Measurements from ENCODE around the gene CCDC57.

The CCDC57 gene

DNA sequence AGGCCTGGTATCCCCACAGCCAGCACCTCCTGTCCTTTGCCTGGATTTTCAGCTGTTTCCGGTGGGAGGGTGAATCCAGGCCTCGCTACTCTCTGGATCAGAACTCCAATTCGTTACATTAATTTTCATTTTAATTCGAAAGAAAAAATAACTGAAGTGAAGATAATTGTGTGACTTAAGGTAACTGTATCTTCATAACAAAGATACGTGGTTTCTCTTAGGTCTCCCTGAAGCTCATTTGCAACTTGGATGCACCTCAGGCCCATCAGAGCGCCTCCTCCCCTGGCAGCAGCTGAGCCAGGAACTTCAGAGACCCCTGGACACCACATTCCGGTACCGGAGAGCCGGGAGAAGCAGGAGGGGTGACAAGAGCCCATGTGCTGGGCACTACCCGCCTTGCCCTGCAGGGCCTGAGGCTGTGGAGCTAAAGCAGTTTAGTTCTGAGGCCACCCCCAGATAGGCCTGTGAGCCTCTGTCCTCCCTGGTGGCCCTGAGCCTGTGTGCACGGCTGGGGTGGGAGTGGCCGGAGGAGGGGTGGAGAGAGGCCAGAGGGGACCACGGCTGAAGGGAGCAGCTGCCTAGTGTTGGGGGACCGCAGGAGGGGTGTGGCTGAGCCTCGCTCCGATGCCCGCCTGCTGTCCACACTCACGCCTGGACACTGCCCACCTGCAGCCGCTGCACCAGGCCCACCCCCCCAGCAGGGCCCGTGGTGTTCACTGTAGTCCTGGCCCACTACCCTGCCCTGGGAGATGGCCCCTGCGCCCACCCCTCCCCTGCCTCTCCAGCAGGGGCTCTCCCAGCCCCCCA is 135.7 kb downstream of the CCDC57 start:
- no peak for DNase-seq

DNA sequence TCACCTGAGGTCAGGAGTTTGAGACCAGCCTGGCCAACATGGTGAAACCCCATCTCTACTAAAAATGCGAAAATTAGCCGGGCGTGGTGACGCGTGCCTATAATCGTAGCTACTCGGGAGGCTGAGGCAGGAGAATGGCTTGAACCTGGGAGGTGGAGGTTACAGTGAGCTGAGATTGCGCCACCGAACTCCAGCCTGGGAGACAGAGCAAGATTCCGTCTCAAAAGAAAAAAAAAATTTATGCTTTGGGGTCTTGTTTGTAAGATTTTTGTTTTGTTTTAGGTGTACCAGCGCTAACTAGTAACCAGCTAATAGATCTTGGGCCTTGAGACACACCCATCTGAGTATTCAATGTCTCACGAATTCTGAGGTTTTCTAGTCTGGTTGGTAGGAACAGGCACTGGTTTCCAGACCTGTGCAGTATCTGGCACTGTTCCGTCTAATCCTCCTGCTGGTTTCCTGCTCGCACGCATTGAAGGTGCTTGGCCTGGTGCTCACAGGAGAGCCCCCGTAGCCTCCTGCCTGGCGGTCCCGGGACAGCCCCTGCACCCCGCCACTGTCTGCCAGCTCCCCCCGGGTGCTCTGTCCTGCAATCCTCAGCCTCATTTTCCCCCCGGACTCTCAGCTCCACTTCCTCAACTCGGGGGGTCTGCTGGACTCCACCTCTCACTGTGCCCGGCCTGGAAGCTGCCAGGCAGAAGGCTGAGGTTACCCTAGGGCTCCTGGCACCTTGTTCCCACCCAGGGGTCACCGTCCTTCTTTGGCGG is 136.4 kb downstream of the CCDC57 start:
- DNase-seq = no peak

DNA sequence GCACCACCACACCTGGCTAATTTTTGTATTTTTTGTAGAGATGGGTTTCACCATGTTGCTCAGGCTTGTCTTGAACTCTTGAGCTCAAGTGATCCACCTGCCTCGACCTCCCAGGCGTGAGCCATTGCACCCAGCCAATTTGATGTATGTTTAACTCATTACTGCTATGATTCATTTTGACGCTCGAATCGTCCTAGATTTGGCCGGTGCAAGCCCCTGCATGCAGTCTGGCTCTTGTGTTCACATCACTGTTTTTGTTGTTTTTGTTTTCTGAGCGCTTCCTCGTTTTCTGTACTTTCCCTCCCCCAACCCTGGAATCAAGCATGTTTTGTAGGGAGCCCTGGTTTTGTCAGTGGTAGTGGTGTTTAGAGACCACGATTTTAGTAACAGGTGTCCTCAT is 139.2 kb downstream of the CCDC57 start:
- no peak for DNase-seq

GRCh38 chr17:82072827-82073226 is 139.8 kb downstream of the CCDC57 start:
- DNase-seq = no peak

GRCh38 chr17:82070611-82071010 is 142.0 kb downstream of the CCDC57 start:
- no peak for DNase-seq

- DNase-seq = no peak
Measured at GRCh38 chr17:82065638-82066303, 146.9 kb downstream of the CCDC57 start, which contains the start of gene DUS1L. DUS1L (minus strand) TSS chr17:82065804; CDS start chr17:82065059, 745 bp downstream.

DNA sequence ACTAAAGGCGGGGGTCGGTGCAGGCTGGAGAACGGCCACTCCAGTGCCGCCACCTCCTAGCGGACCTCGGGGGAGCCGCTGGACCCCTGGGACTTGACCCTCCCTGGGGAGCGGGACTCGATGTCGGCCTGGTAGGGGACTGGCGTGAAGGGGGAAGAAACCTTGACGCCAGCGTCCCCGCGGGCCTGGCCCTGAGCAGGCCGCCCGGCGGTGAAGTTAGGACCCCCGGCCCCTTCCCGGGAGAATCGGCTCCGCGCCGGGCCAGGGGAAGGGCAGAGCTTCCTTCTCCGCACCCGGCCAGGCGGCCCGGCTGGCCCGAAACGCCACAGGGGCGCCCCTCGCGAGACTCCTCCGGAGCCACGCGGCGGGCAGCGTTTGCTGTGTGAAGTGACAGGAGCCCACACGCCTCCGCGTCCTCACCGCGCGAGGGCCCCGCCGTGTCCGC is 147.4 kb downstream of the CCDC57 start:
- DNase-seq = no peak

- DNase-seq = no peak
Measured at GRCh38 chr17:82064433-82065192, 148.0 kb downstream of the CCDC57 start.

- no peak for DNase-seq
Measured at GRCh38 chr17:82063424-82064415, 148.9 kb downstream of the CCDC57 start.

- DNase-seq = no peak
Measured at GRCh38 chr17:82062984-82063368, 149.7 kb downstream of the CCDC57 start.

DNA sequence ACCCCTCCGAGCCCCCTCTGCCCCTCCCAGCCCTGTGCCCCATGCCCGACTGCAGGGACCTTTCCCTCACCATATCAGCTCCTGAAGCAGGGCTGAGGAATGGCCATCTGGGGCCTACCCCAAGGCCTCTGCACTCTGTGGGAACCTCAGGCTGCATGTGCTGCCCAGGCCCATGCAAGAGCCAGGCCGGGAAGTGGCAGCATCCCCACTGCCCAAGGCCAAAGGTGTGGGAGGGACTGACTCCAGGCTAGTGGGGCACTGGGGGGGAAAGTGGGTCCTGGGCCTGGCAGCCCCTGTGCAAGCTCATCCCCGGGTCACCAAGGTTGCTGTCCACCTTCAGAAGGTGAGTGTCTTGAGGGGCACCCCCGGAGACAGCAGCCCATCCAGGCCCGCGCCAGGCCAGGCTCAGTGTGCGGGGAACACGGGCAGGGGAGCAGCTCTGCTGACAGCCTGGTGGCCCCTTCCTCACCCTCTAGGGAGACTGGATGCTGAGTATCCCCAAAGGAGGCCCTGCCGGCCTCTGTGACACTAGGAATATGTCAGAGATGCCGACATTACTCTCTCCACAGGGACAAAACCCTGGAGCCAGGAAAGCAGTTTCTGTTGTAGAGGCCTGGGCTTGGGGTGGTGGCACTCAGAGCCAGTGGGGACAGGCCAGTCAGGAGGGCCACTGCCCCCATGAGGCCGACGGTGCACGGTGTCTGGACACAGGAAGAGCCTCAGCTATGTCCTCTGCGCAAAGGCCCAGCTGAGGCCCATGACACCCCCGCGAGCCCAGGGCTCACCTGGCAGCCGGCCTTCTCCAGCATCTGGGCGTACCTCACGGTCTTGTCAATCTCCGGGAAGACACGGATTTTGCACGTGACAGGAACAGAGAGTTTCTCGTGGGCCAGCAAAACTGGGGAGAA is 150.3 kb downstream of the CCDC57 start:
- no peak for DNase-seq

GRCh38 chr17:82061047-82061925 is 151.4 kb downstream of the CCDC57 start:
- no peak for DNase-seq

- no peak for DNase-seq
Measured at GRCh38 chr17:82060614-82061013, 152.0 kb downstream of the CCDC57 start.

DNA sequence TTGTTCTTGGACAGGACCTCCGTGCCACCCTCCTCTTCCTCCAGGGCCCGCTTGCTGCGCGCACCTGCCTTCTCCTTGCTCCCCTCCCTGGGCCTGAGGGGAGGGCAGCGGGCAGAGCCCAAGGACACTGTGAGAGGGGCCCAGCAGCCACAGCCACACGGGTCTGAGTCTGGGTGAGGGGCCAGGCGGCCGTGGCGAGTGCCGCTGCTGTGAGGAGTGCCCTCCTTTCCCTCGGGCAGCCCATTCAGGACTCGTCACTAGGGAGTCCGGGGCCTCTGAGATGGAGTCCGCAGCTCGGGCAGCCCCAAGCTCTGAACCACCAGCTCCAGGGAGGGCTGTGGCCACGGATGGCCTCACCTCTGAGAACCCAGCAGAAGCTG is 152.7 kb downstream of the CCDC57 start:
- DNase-seq = no peak

DNA sequence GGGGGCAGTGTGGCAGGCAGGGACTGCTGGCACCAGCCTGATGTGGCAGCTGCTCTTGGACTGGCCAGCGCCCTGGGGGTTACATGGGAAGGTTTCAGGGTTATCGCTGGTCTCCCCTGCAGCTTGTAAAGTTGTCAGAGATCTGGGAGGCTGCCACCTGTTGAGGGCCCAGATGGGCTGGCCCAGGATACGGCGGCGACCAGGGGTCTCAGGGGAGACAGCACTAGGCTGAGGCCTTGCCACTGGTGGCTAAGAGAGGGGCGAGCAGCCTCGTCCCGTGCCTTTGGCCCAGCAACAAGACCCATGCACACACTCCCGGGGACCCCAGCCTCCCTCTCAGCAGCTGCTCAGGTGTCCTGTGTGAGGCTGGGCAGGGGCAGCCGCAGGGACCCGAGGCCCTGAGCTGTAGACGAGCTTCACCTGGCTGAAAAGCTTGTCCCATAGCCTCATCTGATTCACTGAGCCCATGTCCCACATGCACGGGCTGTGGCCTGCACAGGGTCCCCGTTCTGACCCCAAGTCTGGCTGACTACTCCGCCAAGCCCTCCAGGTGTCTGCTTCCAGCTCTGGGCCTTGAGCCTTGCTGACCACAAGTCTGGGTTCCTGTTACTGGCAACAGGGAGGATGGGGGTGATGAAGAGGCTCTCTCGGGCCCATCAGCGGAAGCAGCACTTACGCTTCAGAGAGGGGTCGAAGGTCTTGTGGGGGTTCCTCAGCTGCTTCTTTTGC is 153.2 kb downstream of the CCDC57 start:
- no peak for DNase-seq

DNA sequence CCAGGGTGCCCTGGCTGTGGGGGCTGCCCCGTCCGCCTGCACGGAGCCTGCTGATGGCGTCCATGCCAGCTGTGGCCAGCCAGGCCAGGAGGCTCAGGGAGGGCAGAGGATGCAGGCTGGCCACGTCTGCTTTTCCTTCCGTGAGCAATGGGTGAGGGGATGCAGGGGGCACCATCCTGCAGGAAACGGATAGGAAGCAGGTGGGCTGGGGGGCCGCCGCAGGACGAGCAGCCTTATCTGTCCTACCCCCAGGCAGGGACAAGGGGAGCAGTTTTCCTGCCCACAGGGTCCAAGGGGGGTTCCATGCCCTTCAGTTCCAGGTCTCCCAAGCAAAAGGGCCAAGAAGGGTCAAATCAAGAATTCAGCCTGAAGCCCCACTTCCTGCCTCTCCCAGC is 153.8 kb downstream of the CCDC57 start:
- no peak for DNase-seq

GRCh38 chr17:82058230-82058854 is 154.3 kb downstream of the CCDC57 start:
- no peak for DNase-seq

Measured in left hindlimb (tissue), 1 donor.